Stimulated activated CD4-positive, alpha-beta T cell treated with anti-CD3 and anti-CD28 coated beads, Interleukin-1b, Interleukin-23, amount 100 ng/mL, for 48 hours (primary cell): ENCODE data around the gene SVOP.
"Not testable (repeated sequence)": the region's sequence is repeated elsewhere in the genome, so short reads cannot be mapped to it uniquely, and the experiment has no call there.

Experiments
- DNase-seq: peaks from one replicate; pipeline ENCODE4 v3.0.0-alpha.2; 2020

SVOP gene

GRCh38 chr12:108879615-108880254 is 141.1 kb downstream of the SVOP start, which contains the start of gene DAO:
Gene DAO (plus strand): TSS chr12:108880092. CDS start chr12:108885007, 4,915 bp downstream.
- DNase-seq: no peak

GRCh38 chr12:108876550-108876949 is 144.3 kb downstream of the SVOP start:
- DNase-seq: no peak

GRCh38 chr12:108875682-108876361 is 145.0 kb downstream of the SVOP start:
- no peak for DNase-seq

GRCh38 chr12:108875280-108875679 is 145.6 kb downstream of the SVOP start:
- no peak for DNase-seq

- no peak for DNase-seq
Measured at GRCh38 chr12:108868781-108869180, 152.1 kb downstream of the SVOP start.

GRCh38 chr12:108866083-108866482 is 154.8 kb downstream of the SVOP start:
- not testable (repeated sequence) for DNase-seq

GRCh38 chr12:108865169-108865568 is 155.7 kb downstream of the SVOP start:
- DNase-seq: no peak

GRCh38 chr12:108862588-108862959 is 158.3 kb downstream of the SVOP start:
- DNase-seq: no peak

GRCh38 chr12:108861878-108862587 is 158.8 kb downstream of the SVOP start:
- DNase-seq: no peak

- DNase-seq: no peak
Measured at GRCh38 chr12:108860443-108860842, 160.4 kb downstream of the SVOP start.

- DNase-seq: no peak
Measured at GRCh38 chr12:108859923-108860291, 161.0 kb downstream of the SVOP start.

- DNase-seq: not testable (repeated sequence)
Measured at GRCh38 chr12:108859141-108859922, 161.5 kb downstream of the SVOP start.

GRCh38 chr12:108858311-108859074 is 162.4 kb downstream of the SVOP start:
- no peak for DNase-seq
